PC-3 (cell line): ENCODE measurements around the gene MOB1B. TPM values are rescaled to one million over a fixed set of nuclear protein-coding genes. Genes with fewer than 3 reads are reported as not detected.
"Not testable (repeated sequence)": the region's sequence is repeated elsewhere in the genome, so short reads cannot be mapped to it uniquely, and the experiment has no call there.

ENCODE experiments used
- ATAC-seq: fragments of 200-7000 bp; cut with Tn5 transposase; 2 replicates; pipeline ENCODE4 v1.9.1; 2020; ENCODE audit warnings: mild to moderate bottlenecking, moderate library complexity
- BruUV-seq: library from RNA; stranded (reverse); fragments of 400-500 nt; replicated peaks from 2 replicates; lab custom pipeline; 2021; lab: Mats Ljungman, UMichigan
- CTCF ChIA-PET: fragments of 300-600 bp; sonication (Branson Sonifier 250); formaldehyde crosslinking; loops from one replicate; lab custom pipeline; 2022; ENCODE audit warnings: antibody characterized with exemption; lab: Charles Lee
- POLR2A ChIA-PET: fragments of 300-600 bp; sonication (Branson Sonifier 250); formaldehyde crosslinking; loops from one replicate; lab custom pipeline; 2022; ENCODE audit warnings: antibody characterized with exemption; ENCODE audit not compliant: unreplicated experiment; lab: Charles Lee
- DNase-seq: peaks from one replicate; pipeline ENCODE4 v3.0.0-alpha.2; 2015
- H2AFZ ChIP-seq: fragments of 300-600 bp; sonication (generic); 2 replicates; pipeline ENCODE4 v1.6.0; 2016; ENCODE audit warnings: antibody characterized with exemption, low read length
- H3F3A ChIP-seq: fragments of 300-600 bp; sonication (generic); one replicate; pipeline ENCODE4 v1.6.0; 2017; ENCODE audit warnings: antibody characterized with exemption, low read length, control low read depth, mild to moderate bottlenecking; ENCODE audit not compliant: unreplicated experiment
- H3K27ac ChIP-seq: fragments of 300-600 bp; sonication (generic); 2 replicates; pipeline ENCODE4 v1.5.1; 2016; ENCODE audit warnings: mild to moderate bottlenecking, low read length
- H3K27me3 ChIP-seq: fragments of 300-600 bp; sonication (generic); 2 replicates; pipeline ENCODE4 v1.6.1; 2016; ENCODE audit warnings: low read length, mixed read lengths
- H3K36me3 ChIP-seq: fragments of 300-600 bp; sonication (generic); 2 replicates; pipeline ENCODE4 v1.6.1; 2016; ENCODE audit warnings: low read depth, mixed run types, low read length, mixed read lengths
- H3K4me1 ChIP-seq: fragments of 300-600 bp; sonication (generic); 2 replicates; pipeline ENCODE4 v1.5.1; 2016; ENCODE audit warnings: low read length; ENCODE audit not compliant: insufficient read depth
- H3K4me2 ChIP-seq: fragments of 300-600 bp; sonication (generic); 2 replicates; pipeline ENCODE4 v1.6.0; 2016; ENCODE audit warnings: low read length
- H3K4me3 ChIP-seq: fragments of 300-600 bp; sonication (generic); 2 replicates; pipeline ENCODE4 v1.5.1; 2016; ENCODE audit warnings: mild to moderate bottlenecking, low read length, mixed read lengths
- H3K79me2 ChIP-seq: fragments of 300-600 bp; sonication (generic); 2 replicates; pipeline ENCODE4 v1.6.1; 2017; ENCODE audit warnings: low read length, mixed read lengths
- H3K9ac ChIP-seq: fragments of 300-600 bp; sonication (generic); 2 replicates; pipeline ENCODE4 v1.6.0; 2016; ENCODE audit warnings: mild to moderate bottlenecking, low read length
- H3K9me2 ChIP-seq: fragments of 300-600 bp; sonication (generic); replicated peaks from 2 replicates; pipeline ENCODE4 v1.6.1; 2016; ENCODE audit warnings: mixed run types, low read length, mixed read lengths
- H3K9me3 ChIP-seq: fragments of 300-600 bp; sonication (generic); 2 replicates; pipeline ENCODE4 v1.6.1; 2016; ENCODE audit warnings: low read length, mixed read lengths
- H4K20me1 ChIP-seq: fragments of 300-600 bp; sonication (generic); 2 replicates; pipeline ENCODE4 v1.6.1; 2016; ENCODE audit warnings: low read length, mixed read lengths
- EZH2 ChIP-seq: fragments of 300-600 bp; sonication (generic); IDR thresholded peaks from one replicate; pipeline ENCODE4 v1.6.1; 2017; ENCODE audit warnings: antibody characterized with exemption, mild to moderate bottlenecking, low read length; ENCODE audit not compliant: unreplicated experiment
- EZH2phosphoT487 ChIP-seq: fragments of 300-600 bp; sonication (generic); IDR thresholded peaks from 2 replicates; pipeline ENCODE4 v1.6.1; 2018; ENCODE audit warnings: mild to moderate bottlenecking, antibody characterized with exemption, low read length, borderline replicate concordance
- intact Hi-C: fragments of 100-400 bp; cut with micrococcal nuclease; formaldehyde crosslinking; loops from 2 replicates; pipeline ENCODE4 v1.9.0; 2023
- total RNA-seq: library from RNA; depleted of rRNA; stranded (reverse); fragments of >200 nt; gene quantifications from 2 replicates; pipeline ENCODE4 v1.2.3, GENCODE V29; 2014
- TF ChIP-seq, protein P1 (sequence below): fragments of 300-600 bp; sonication (generic); conservative IDR thresholded peaks from 2 replicates; pipeline ENCODE4 v1.5.1; 2017; ENCODE audit warnings: antibody characterized with exemption, low read depth, mild to moderate bottlenecking, low read length

The MOB1B gene
- total RNA-seq, 1 experiment from 2014 or later: 11.4 TPM

- Histone ChIP-seq H2AFZ (no peak overlapping the region), H3K9me2 (no peaks in the 10 kb centered on the region), H3K9ac (no peak overlapping the region), H3K4me3 (no peak overlapping the region), H3K27ac (no peak overlapping the region), H3K27me3 (no peaks in the 10 kb centered on the region), H3F3A (no peaks in the 10 kb centered on the region), H4K20me1 (no peaks in the 10 kb centered on the region), H3K9me3 (no peaks in the 10 kb centered on the region), H3K79me2 (no peaks in the 10 kb centered on the region), H3K4me2 (no peak overlapping the region), H3K36me3 (no peaks in the 10 kb centered on the region), H3K4me1 (no peaks in the 10 kb centered on the region)
- POLR2A ChIA-PET: no interaction called here
- intact Hi-C loops: no loop called here
- BruUV-seq: no TSS peak
- TF ChIP-seq EZH2: no peak
- TF ChIP-seq, protein P1, sequence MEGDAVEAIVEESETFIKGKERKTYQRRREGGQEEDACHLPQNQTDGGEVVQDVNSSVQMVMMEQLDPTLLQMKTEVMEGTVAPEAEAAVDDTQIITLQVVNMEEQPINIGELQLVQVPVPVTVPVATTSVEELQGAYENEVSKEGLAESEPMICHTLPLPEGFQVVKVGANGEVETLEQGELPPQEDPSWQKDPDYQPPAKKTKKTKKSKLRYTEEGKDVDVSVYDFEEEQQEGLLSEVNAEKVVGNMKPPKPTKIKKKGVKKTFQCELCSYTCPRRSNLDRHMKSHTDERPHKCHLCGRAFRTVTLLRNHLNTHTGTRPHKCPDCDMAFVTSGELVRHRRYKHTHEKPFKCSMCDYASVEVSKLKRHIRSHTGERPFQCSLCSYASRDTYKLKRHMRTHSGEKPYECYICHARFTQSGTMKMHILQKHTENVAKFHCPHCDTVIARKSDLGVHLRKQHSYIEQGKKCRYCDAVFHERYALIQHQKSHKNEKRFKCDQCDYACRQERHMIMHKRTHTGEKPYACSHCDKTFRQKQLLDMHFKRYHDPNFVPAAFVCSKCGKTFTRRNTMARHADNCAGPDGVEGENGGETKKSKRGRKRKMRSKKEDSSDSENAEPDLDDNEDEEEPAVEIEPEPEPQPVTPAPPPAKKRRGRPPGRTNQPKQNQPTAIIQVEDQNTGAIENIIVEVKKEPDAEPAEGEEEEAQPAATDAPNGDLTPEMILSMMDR: no peak
- TF ChIP-seq EZH2phosphoT487: no peak
- no peak for DNase-seq
- CTCF ChIA-PET: no interaction called here
- ATAC-seq: no peak
Observed at GRCh38 chr4:70895811-70896491, 6.2 kb upstream of the MOB1B start.

DNA sequence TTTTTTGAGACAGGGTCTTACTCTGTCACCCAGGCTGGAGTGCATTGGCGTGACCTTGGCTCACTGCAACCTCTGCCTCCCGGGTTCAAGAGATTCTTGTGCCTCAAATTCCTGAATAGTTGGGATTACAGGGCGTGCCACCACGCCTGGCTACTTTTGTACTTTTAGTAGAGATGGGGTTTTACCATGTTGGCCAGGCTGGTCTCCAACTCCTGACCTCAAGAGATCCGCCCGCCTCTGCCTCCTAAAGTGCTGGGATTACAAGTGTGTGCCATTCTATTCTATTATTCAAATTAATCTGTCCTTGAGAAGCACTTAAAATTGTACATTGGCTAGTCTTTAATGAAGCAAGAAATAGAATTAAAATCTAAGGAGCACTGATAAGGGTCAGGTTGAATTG is 3.6 kb upstream of the MOB1B start:
- intact Hi-C loops, H3K27me3 ChIP-seq, H3K9me3 ChIP-seq, H2AFZ ChIP-seq, H3K4me2 ChIP-seq, H3K9me2 ChIP-seq, H3K27ac ChIP-seq, CTCF ChIA-PET, H3K36me3 ChIP-seq, H3K4me1 ChIP-seq, ATAC-seq, POLR2A ChIA-PET, BruUV-seq, DNase-seq, H3F3A ChIP-seq, H3K4me3 ChIP-seq, H3K9ac ChIP-seq, H4K20me1 ChIP-seq: not testable (repeated sequence)
- H3K79me2 ChIP-seq: peaks cover 12% of the 10 kb centered on the region

- Histone ChIP-seq H3K36me3 (peaks cover 6% of the 10 kb centered on the region; the same call in 1 of the 2 replicates), H2AFZ (peak overlapping the region; percentile 95), H3K9ac (peak overlapping the region; percentile 67), H3K4me1 (peaks cover 11% of the 10 kb centered on the region), H3K4me2 (peak overlapping the region; percentile 94), H3F3A (no peaks in the 10 kb centered on the region), H3K9me2 (no peaks in the 10 kb centered on the region), H3K79me2 (peaks cover 42% of the 10 kb centered on the region), H3K9me3 (no peaks in the 10 kb centered on the region), H4K20me1 (0 out of 2 replicates have a peak, but pooled peaks cover 6% of the 10 kb centered on the region), H3K4me3 (peak overlapping the region; percentile 87), H3K27ac (no peak overlapping the region), H3K27me3 (no peaks in the 10 kb centered on the region)
- ChIA-PET POLR2A (interaction anchor here (0.6 to 0.9 kb wide), 2 partner anchors 16 to 198 kb away, joined by 7 to 11 read pairs; no protein-coding TSS in a partner anchor), CTCF (interaction anchor here (0.7 kb wide), 1 partner anchor 95 kb away, joined by 5 read pairs; no protein-coding TSS in a partner anchor)
- DNase-seq (no peak), ATAC-seq (peak; percentile 4; the same call in 1 of the 2 replicates)
- TSS peak; percentile 96 for BruUV-seq
- TF ChIP-seq EZH2 (no peak), EZH2phosphoT487 (no peak)
- TF ChIP-seq, protein P1: no peak
- intact Hi-C loops: loop anchor here (5.0 to 10.0 kb wide), 2 partner anchors 64 to 197 kb away; partner anchors contain the start of gene GRSF1
Observed at GRCh38 chr4:70901607-70901983, 574 bp upstream of the MOB1B start.
